Uterus (tissue), 4 donors: ENCODE results near the gene KCNQ1. TPM values are rescaled to one million over a fixed set of nuclear protein-coding genes. Genes with fewer than 3 reads are reported as not detected.
"Not testable (repeated sequence)": the region's sequence is repeated elsewhere in the genome, so short reads cannot be mapped to it uniquely, and the experiment has no call there.

Experiments
- DNase-seq, 2 donors: peaks; one replicate each; pipeline ENCODE4 v3.0.0-alpha.2; 2019 to 2020
- H3K27ac ChIP-seq, 2 donors: fragments of 200-600 bp; sonication (generic); 1 replicate in 1 of 2; 2 replicates in 1 of 2; pipeline ENCODE4 v1.5.1; 2016 to 2018
- H3K27me3 ChIP-seq, 2 donors: fragments of 200-600 bp; sonication (generic); one replicate each; pipeline ENCODE4 v1.5.1; 2018 to 2019; ENCODE audit warnings: control low read depth in 1 of 2
- H3K36me3 ChIP-seq, 2 donors: fragments of 200-600 bp; sonication (generic); one replicate each; pipeline ENCODE4 v1.5.1; 2019; ENCODE audit warnings: control low read depth in 1 of 2
- H3K4me1 ChIP-seq, 2 donors: fragments of 200-600 bp; sonication (generic); one replicate each; pipeline ENCODE4 v1.5.1; 2018 to 2019; ENCODE audit warnings: control low read depth in 1 of 2
- H3K4me3 ChIP-seq, 2 donors: fragments of 200-600 bp; sonication (generic); 1 replicate in 1 of 2; 2 replicates in 1 of 2; pipeline ENCODE4 v1.5.1; 2018 to 2019; ENCODE audit warnings: mild to moderate bottlenecking in 1 of 2
- H3K9me3 ChIP-seq, 2 donors: fragments of 200-600 bp; sonication (generic); one replicate each; pipeline ENCODE4 v1.5.1; 2019; ENCODE audit warnings: control low read depth in 1 of 2
- CTCF ChIP-seq, 4 experiments: fragments of 200-600 bp in 2 of 4; fragments of 450-650 bp in 2 of 4; sonication (generic) in 2 of 4; IDR thresholded peaks; one replicate each; pipeline ENCODE4 v1.5.1; 2016 to 2019; ENCODE audit warnings: antibody characterized with exemption in 4 of 4, mild to moderate bottlenecking in 2 of 4, moderate library complexity in 1 of 4
- POLR2A ChIP-seq, 2 donors: fragments of 450-650 bp; IDR thresholded peaks; one replicate each; pipeline ENCODE4 v1.6.1; 2016; ENCODE audit warnings: antibody characterized with exemption in 2 of 2, mild to moderate bottlenecking in 1 of 2, moderate library complexity in 1 of 2
- intact Hi-C: fragments of 100-400 bp; cut with DNase I; formaldehyde crosslinking; loops from one replicate; pipeline ENCODE4 v1.15.1; 2023; ENCODE audit warnings: low total_unique reads
- total RNA-seq, 4 donors: library from RNA; depleted of rRNA in 3 of 4; stranded (reverse); fragments of >200 nt in 3 of 4; gene quantifications; one replicate each; pipeline versions ENCODE4 v1.1.0 to v1.2.4, GENCODE V29; 2014 to 2023
- donor health status: DM: yes; HTN: yes; CAD: no.

The KCNQ1 gene
- total RNA-seq, 4 donors from 2014 or later = 2.6 to 10.4 (median 5.4) TPM

GRCh38 chr11:2477936-2478335, 33.1 kb downstream of the KCNQ1 start:
- Histone ChIP-seq H3K9me3 (no peaks in the 10 kb centered on the region), H3K27me3 (no peaks in the 10 kb centered on the region), H3K36me3 (no peaks in the 10 kb centered on the region), H3K4me1 (no peaks in the 10 kb centered on the region), H3K4me3 (no peak overlapping the region), H3K27ac (no peak overlapping the region)
- intact Hi-C loops = no loop called here
- TF ChIP-seq POLR2A (IDR thresholded peaks at IDR 0.05) (no peak), CTCF (IDR thresholded peaks at IDR 0.05) (no peak)
- no peak for DNase-seq

GRCh38 chr11:2480067-2480873, 35.5 kb downstream of the KCNQ1 start:
- intact Hi-C loops, H3K4me3 ChIP-seq, H3K36me3 ChIP-seq, DNase-seq, H3K4me1 ChIP-seq, H3K27ac ChIP-seq, H3K9me3 ChIP-seq, H3K27me3 ChIP-seq: not testable (repeated sequence)

- no peak for TF ChIP-seq CTCF (IDR thresholded peaks at IDR 0.05)
- TF ChIP-seq POLR2A (IDR thresholded peaks at IDR 0.05) = no peak
- intact Hi-C loops = no loop called here
- no peak for DNase-seq
Observed at GRCh38 chr11:2480874-2481220, 36.0 kb downstream of the KCNQ1 start.

GRCh38 chr11:2481253-2481652, 36.4 kb downstream of the KCNQ1 start:
- intact Hi-C loops = no loop called here
- H3K27me3 ChIP-seq = no peaks in the 10 kb centered on the region
- DNase-seq = no peak
- no peak overlapping the region for H3K27ac ChIP-seq
- no peaks in the 10 kb centered on the region for H3K9me3 ChIP-seq
- TF ChIP-seq CTCF (IDR thresholded peaks at IDR 0.05) = no peak
- TF ChIP-seq POLR2A (IDR thresholded peaks at IDR 0.05) = no peak
- H3K36me3 ChIP-seq = no peaks in the 10 kb centered on the region
- no peak overlapping the region for H3K4me3 ChIP-seq
- no peaks in the 10 kb centered on the region for H3K4me1 ChIP-seq

More at GRCh38 chr11:2480874-2481220, 36.0 kb downstream of the KCNQ1 start:
- Histone ChIP-seq H3K36me3 (no peaks in the 10 kb centered on the region), H3K27ac (no peak overlapping the region), H3K27me3 (no peaks in the 10 kb centered on the region), H3K4me1 (no peaks in the 10 kb centered on the region), H3K9me3 (no peaks in the 10 kb centered on the region), H3K4me3 (no peak overlapping the region)

- Histone ChIP-seq H3K9me3 (no peaks in the 10 kb centered on the region), H3K27ac (no peak overlapping the region), H3K4me3 (no peak overlapping the region), H3K27me3 (no peaks in the 10 kb centered on the region), H3K4me1 (no peaks in the 10 kb centered on the region), H3K36me3 (no peaks in the 10 kb centered on the region)
- TF ChIP-seq POLR2A (IDR thresholded peaks at IDR 0.05) (no peak), CTCF (IDR thresholded peaks at IDR 0.05) (no peak)
- DNase-seq = no peak
- intact Hi-C loops = no loop called here
Observed at GRCh38 chr11:2482204-2482603, 37.4 kb downstream of the KCNQ1 start.
